ENCODE measurements around the gene CES1. TPM values are rescaled to one million over a fixed set of nuclear protein-coding genes. Genes with fewer than 3 reads are reported as not detected.
"Not testable (repeated sequence)": the region's sequence is repeated elsewhere in the genome, so short reads cannot be mapped to it uniquely, and the experiment has no call there.

The CES1 gene
- total RNA-seq, 4 donors from 2014 or later, result 6.8 to 23.2 (median 11.3) TPM

DNA sequence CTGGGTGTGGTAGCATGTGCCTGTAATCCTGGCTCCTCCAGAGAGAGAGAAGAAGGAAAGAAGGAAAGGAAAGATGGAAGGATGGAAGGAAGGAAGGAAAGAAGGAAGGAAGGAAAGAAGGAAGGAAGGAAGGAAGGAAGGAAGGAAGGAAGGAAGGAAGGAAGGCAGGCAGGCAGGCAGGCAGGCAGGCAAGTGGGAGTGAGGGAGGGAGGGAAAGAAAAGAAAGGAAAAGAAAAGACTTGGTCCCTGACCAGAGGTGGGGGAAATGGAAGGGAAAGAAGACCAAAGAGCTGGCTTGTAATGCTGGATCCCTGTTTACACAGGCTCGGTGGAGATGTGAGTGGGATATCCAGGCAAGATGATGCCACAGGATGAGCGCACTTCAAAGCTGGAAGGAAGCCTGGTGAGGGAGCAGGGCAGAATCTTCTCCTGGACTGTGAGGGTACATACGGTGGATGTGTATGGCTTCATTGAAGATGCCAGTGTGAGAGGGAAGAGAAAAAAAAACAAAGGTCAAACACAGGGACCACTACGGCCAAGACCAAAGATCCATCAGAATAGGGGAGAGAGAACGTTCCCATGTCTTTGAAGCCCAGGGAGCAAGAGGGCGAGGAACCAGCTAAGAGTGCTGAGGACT lies 2.1 kb downstream of the CES1 start:
- no peak for DNase-seq
- Histone ChIP-seq H3K4me1 (no peaks in the 10 kb centered on the region), H3K27ac (no peak overlapping the region), H3K9me3 (no peaks in the 10 kb centered on the region), H3K36me3 (no peaks in the 10 kb centered on the region), H3K27me3 (no peaks in the 10 kb centered on the region), H3K4me3 (no peak overlapping the region)
- WGBS, 2 donors (ENCODE audit: low coverage in 1 of 2), result 30 to 76% methylated on average over 2 to 6 of the region's 6 CpGs
- in situ Hi-C loops (cut with MboI; ENCODE audit: low pct_ligation_motif_present in 1 of 4, low pct_unique_long_range_greater_than_20kb in 1 of 4, low sequenced_read_pairs in 3 of 4) (loop anchor here in 3 of 4 donors (10.0 to 25.0 kb wide), 3 partner anchors 107 to 368 kb away; no protein-coding TSS in a partner anchor), intact Hi-C loops (cut with DNase I; ENCODE audit: low total_unique reads) (no loop called here)
- TF ChIP-seq POLR2AphosphoS5 (IDR thresholded peaks at IDR 0.05) (no peak), EP300 (IDR thresholded peaks at IDR 0.05; ENCODE audit: low read depth) (no peak), CTCF (IDR thresholded peaks at IDR 0.05) (no peak), POLR2A (IDR thresholded peaks at IDR 0.05) (no peak)

GRCh38 chr16:55829232-55829631 lies 3.7 kb downstream of the CES1 start:
- DNase-seq; H3K9me3 ChIP-seq; H3K4me1 ChIP-seq; H3K27me3 ChIP-seq; H3K4me3 ChIP-seq; intact Hi-C loops (cut with DNase I; ENCODE audit: low total_unique reads); H3K27ac ChIP-seq; H3K36me3 ChIP-seq: not testable (repeated sequence)
- 86 to 90% methylated on average over 3 of the region's 3 CpGs for WGBS, 2 donors (ENCODE audit: low coverage in 1 of 2)
- in situ Hi-C loops (cut with MboI; ENCODE audit: low pct_ligation_motif_present in 1 of 4, low pct_unique_long_range_greater_than_20kb in 1 of 4, low sequenced_read_pairs in 3 of 4), result loop anchor here in 2 of 4 donors (25.0 kb wide), 2 partner anchors 108 to 367 kb away; no protein-coding TSS in a partner anchor

DNA sequence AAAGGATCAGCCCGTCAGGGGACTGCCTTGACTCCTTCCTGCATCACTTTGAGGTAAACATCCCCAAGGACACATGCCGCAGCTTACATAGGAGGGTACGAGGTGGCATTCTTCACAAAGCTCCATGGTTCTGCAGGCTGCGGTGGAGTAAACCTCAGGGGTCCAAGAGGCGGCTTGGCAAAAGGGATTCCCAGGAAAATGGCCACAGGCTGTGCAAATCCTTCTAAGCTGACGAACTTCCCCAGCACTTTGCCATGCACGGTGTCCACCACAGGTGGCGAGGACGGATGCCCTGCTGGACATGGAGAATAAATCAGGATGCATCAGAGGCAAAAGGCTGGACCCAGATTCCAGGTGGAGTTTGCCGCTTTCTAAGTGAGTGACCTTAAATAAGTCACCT lies 4.2 kb downstream of the CES1 start:
- TF ChIP-seq EP300 (IDR thresholded peaks at IDR 0.05; ENCODE audit: low read depth) (no peak), POLR2A (IDR thresholded peaks at IDR 0.05) (no peak), POLR2AphosphoS5 (IDR thresholded peaks at IDR 0.05) (no peak), CTCF (IDR thresholded peaks at IDR 0.05) (no peak)
- Histone ChIP-seq H3K9me3 (no peaks in the 10 kb centered on the region), H3K27ac (no peak overlapping the region), H3K36me3 (no peaks in the 10 kb centered on the region), H3K4me3 (no peak overlapping the region), H3K4me1 (no peaks in the 10 kb centered on the region), H3K27me3 (no peaks in the 10 kb centered on the region)
- in situ Hi-C loops (cut with MboI; ENCODE audit: low pct_ligation_motif_present in 1 of 4, low pct_unique_long_range_greater_than_20kb in 1 of 4, low sequenced_read_pairs in 3 of 4) (loop anchor here in 2 of 4 donors (25.0 kb wide), 2 partner anchors 109 to 366 kb away; no protein-coding TSS in a partner anchor), intact Hi-C loops (cut with DNase I; ENCODE audit: low total_unique reads) (no loop called here)
- no peak for DNase-seq
- WGBS, 2 donors (ENCODE audit: low coverage in 1 of 2), result 68% methylated on average over 10 of the region's 10 CpGs; no CpG with 5 or more reads in 1 of the 2 donors

DNA sequence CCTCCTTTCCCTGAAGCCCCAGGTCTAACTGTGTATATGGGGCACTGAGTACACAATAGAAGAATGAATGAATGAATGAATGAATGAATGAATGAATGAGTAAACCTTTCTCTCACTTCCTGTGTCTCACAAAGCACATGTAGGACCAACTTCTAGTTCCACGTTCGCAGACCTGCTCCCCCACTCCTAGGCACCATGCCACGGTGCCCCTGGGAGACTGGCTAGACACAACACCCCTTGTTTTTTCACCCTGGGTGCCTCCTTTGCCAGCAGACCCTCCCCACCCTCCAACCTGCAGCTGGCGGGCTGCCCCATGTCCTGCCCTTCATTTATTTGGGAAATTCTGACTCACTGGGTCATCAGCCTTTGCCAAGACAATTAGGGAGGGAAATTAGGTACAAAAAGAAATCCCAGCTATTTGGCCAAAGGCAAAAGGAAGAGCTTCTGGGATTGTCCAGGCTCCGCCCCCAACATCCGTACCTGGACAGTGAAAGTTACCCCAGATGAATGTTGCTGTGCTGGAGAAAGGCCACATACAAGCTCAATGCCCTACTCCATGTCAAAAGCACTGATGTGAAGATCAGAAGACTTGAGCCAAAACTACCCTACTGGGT lies 7.7 kb downstream of the CES1 start:
- Histone ChIP-seq H3K9me3 (no peaks in the 10 kb centered on the region), H3K4me1 (no peaks in the 10 kb centered on the region), H3K4me3 (no peak overlapping the region), H3K27me3 (no peaks in the 10 kb centered on the region), H3K27ac (no peak overlapping the region), H3K36me3 (no peaks in the 10 kb centered on the region)
- TF ChIP-seq POLR2A (IDR thresholded peaks at IDR 0.05) (no peak), EP300 (IDR thresholded peaks at IDR 0.05; ENCODE audit: low read depth) (no peak), CTCF (IDR thresholded peaks at IDR 0.05) (no peak), POLR2AphosphoS5 (IDR thresholded peaks at IDR 0.05) (no peak)
- DNase-seq, result no peak
- WGBS, 2 donors (ENCODE audit: low coverage in 1 of 2), result 78 to 79% methylated on average over 4 to 6 of the region's 6 CpGs
- in situ Hi-C loops (cut with MboI; ENCODE audit: low pct_ligation_motif_present in 1 of 4, low pct_unique_long_range_greater_than_20kb in 1 of 4, low sequenced_read_pairs in 3 of 4), result loop anchor here in 2 of 4 donors (25.0 kb wide), 2 partner anchors 112 to 363 kb away; no protein-coding TSS in a partner anchor
- intact Hi-C loops (cut with DNase I; ENCODE audit: low total_unique reads), result no loop called here

Data from transverse colon (tissue), 4 donors.